ENCODE data around the gene PROSER3. TPM values are rescaled to one million over a fixed set of nuclear protein-coding genes. Genes with fewer than 3 reads are reported as not detected.

PROSER3 gene
- polyA plus RNA-seq, 1 donor (not counting 4 experiments of a cell fraction or from before 2014, with no cell fraction given): 5.5 TPM

DNA sequence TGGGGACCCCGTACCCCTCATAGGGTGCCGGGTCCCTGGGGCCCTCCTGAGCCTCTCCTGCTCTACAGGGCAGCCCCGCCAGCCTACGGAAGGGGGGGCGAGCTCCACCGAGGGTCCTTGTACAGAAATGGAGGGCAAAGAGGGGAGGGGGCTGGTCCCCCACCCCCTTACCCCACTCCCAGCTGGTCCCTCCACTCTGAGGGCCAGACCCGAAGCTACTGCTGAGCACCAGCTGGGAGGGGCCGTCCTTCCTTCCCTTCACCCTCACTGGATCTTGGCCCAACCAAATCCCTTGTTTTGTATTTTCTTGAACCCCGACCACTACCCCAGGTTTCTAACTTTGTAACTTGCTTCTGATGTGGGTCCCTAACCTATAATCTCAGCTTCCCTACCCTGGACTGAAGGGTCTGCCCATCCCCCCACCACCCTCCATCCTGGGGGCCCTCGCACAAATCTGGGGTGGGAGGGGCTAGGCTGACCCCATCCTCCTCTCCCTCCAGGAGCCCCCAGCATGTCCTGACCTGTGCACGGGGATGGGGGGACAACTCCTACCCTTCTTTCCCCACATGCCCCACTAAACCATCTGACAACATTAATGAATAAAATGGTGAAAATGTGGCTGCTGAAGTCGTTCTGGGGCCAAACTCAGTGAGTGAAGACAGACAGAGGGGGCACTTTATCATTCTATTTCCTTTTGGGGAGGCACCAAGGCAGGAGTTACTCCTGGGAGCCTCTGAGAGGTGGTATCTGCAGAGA is 30.4 kb downstream of the PROSER3 start:
- Histone ChIP-seq H4K20me1 (ENCODE audit: control insufficient read depth, extremely low read depth, insufficient read depth, low read length) (peaks cover 2% of the 10 kb centered on the region), H3K27me3 (ENCODE audit: control insufficient read depth, extremely low read depth, insufficient read depth, low read length) (no peaks in the 10 kb centered on the region), H2AFZ (ENCODE audit: control insufficient read depth, low read length) (no peak overlapping the region), H3K9ac (ENCODE audit: control insufficient read depth, extremely low read depth, insufficient read depth, low read length) (no peak overlapping the region), H3K36me3 (ENCODE audit: control insufficient read depth in 2 of 2, extremely low read depth in 1 of 2, insufficient read depth in 2 of 2, low read length in 2 of 2) (no peaks in the 10 kb centered on the region), H3K4me2 (ENCODE audit: control insufficient read depth, extremely low read depth, insufficient read depth, low read depth, low read length) (no peak overlapping the region), H3K9me1 (ENCODE audit: control insufficient read depth, extremely low read depth, insufficient read depth, low read length) (no peaks in the 10 kb centered on the region), H3K79me2 (ENCODE audit: control insufficient read depth, insufficient read depth, low read length) (no peaks in the 10 kb centered on the region), H3K4me3 (ENCODE audit: control insufficient read depth in 2 of 3, extremely low read depth in 1 of 3, insufficient read depth in 2 of 3, low read depth in 1 of 3, low read length in 3 of 3) (no peak overlapping the region), H3K27ac (ENCODE audit: control insufficient read depth, insufficient read depth, low read length) (no peak overlapping the region), H3K9me3 (ENCODE audit: control insufficient read depth, low read depth, low read length) (no peaks in the 10 kb centered on the region), H3K4me1 (ENCODE audit: control insufficient read depth, extremely low read depth, insufficient read depth, low read length) (no peaks in the 10 kb centered on the region)
- no peak for FAIRE-seq
- DNase-seq (ENCODE audit: low read depth, low spot score): no peak
- dilution Hi-C loops (cut with MboI; ENCODE audit: extremely low pct_ligation_motif_present, low sequenced_read_pairs): no loop called here
- TF ChIP-seq, protein P1, sequence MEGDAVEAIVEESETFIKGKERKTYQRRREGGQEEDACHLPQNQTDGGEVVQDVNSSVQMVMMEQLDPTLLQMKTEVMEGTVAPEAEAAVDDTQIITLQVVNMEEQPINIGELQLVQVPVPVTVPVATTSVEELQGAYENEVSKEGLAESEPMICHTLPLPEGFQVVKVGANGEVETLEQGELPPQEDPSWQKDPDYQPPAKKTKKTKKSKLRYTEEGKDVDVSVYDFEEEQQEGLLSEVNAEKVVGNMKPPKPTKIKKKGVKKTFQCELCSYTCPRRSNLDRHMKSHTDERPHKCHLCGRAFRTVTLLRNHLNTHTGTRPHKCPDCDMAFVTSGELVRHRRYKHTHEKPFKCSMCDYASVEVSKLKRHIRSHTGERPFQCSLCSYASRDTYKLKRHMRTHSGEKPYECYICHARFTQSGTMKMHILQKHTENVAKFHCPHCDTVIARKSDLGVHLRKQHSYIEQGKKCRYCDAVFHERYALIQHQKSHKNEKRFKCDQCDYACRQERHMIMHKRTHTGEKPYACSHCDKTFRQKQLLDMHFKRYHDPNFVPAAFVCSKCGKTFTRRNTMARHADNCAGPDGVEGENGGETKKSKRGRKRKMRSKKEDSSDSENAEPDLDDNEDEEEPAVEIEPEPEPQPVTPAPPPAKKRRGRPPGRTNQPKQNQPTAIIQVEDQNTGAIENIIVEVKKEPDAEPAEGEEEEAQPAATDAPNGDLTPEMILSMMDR (optimal IDR thresholded peaks at IDR 0.05 in 1 of 3, IDR thresholded peaks at IDR 0.05 in 1 of 3, conservative IDR thresholded peaks at IDR 0.05 in 1 of 3; ENCODE audit: extremely low read depth in 1 of 3, insufficient read depth in 2 of 3, low read length in 3 of 3): no peak
- no peak for TF ChIP-seq EZH2 (IDR thresholded peaks at IDR 0.05; ENCODE audit: low read length)

DNA sequence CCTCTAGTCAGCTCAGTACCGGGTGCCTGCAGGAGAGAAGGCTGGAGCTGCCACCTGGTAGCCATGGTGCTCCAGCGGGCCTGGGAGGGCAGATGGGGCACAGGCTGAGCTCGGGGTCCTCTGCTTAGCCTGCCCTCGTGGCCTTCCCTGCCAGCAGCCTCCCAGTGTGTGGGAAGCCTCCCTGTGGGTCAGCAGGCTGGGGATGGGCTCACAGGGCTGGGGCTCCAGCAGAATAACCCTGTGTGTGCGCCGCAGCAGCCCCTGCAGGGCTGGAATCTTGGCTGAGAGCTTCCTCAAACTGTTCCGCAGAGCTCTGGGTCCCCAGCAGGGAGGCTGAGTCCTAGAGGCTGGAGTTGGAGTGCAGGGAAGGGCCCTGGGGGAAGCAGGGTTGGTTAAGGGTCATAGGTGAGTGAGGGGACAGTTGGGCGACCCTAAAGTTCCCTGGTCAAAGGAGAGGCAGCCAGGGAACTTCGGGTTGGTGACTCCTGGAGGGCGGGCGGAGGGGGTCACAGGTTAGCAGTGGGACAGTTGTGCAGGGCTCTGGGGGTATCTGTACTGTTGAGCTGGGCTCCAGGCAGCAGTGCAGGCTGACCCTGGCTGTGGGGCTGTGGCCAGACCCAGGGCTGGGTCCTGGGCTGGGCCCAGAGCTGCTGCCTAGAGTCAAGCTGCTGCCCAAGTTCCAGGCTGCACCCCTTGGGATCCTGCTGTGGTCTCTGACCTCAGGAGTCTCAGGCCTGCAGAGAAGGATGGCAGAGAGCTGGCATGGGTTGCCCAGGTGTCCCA is 31.4 kb downstream of the PROSER3 start:
- no peak overlapping the region for H3K27ac ChIP-seq (ENCODE audit: control insufficient read depth, insufficient read depth, low read length)
- no peaks in the 10 kb centered on the region for H3K9me3 ChIP-seq (ENCODE audit: control insufficient read depth, low read depth, low read length)
- H3K4me1 ChIP-seq (ENCODE audit: control insufficient read depth, extremely low read depth, insufficient read depth, low read length): no peaks in the 10 kb centered on the region
- dilution Hi-C loops (cut with MboI; ENCODE audit: extremely low pct_ligation_motif_present, low sequenced_read_pairs): no loop called here
- H3K27me3 ChIP-seq (ENCODE audit: control insufficient read depth, extremely low read depth, insufficient read depth, low read length): no peaks in the 10 kb centered on the region
- no peak overlapping the region for H3K4me3 ChIP-seq (ENCODE audit: control insufficient read depth in 2 of 3, extremely low read depth in 1 of 3, insufficient read depth in 2 of 3, low read depth in 1 of 3, low read length in 3 of 3)
- H2AFZ ChIP-seq (ENCODE audit: control insufficient read depth, low read length): no peak overlapping the region
- H3K4me2 ChIP-seq (ENCODE audit: control insufficient read depth, extremely low read depth, insufficient read depth, low read depth, low read length): no peak overlapping the region
- no peaks in the 10 kb centered on the region for H3K36me3 ChIP-seq (ENCODE audit: control insufficient read depth in 2 of 2, extremely low read depth in 1 of 2, insufficient read depth in 2 of 2, low read length in 2 of 2)
- DNase-seq (ENCODE audit: low read depth, low spot score): no peak
- TF ChIP-seq EZH2 (IDR thresholded peaks at IDR 0.05; ENCODE audit: low read length): no peak
- TF ChIP-seq, protein P1 (optimal IDR thresholded peaks at IDR 0.05 in 1 of 3, IDR thresholded peaks at IDR 0.05 in 1 of 3, conservative IDR thresholded peaks at IDR 0.05 in 1 of 3; ENCODE audit: extremely low read depth in 1 of 3, insufficient read depth in 2 of 3, low read length in 3 of 3): no peak
- peaks cover 2% of the 10 kb centered on the region for H4K20me1 ChIP-seq (ENCODE audit: control insufficient read depth, extremely low read depth, insufficient read depth, low read length)
- H3K9ac ChIP-seq (ENCODE audit: control insufficient read depth, extremely low read depth, insufficient read depth, low read length): no peak overlapping the region
- H3K9me1 ChIP-seq (ENCODE audit: control insufficient read depth, extremely low read depth, insufficient read depth, low read length): no peaks in the 10 kb centered on the region
- no peak for FAIRE-seq
- no peaks in the 10 kb centered on the region for H3K79me2 ChIP-seq (ENCODE audit: control insufficient read depth, insufficient read depth, low read length)

Data from keratinocyte (primary cell).